Smooth muscle cell (in vitro differentiated cells): ENCODE measurements around the gene STEEP1. TPM values are rescaled to one million over a fixed set of nuclear protein-coding genes. Genes with fewer than 3 reads are reported as not detected.
A peak's percentile ranks its signal among the peaks of the same experiment; 100 is the strongest.

Experiments used
- DNase-seq: peaks from one replicate; lab custom pipeline; 2025; ENCODE audit not compliant: unreplicated experiment; lab: John Stamatoyannopoulos, UW
- H2AFZ ChIP-seq: fragments of 200-600 bp; sonication (generic); 2 replicates; pipeline ENCODE4 v1.6.0; 2016; ENCODE audit warnings: antibody characterized with exemption, low read depth, mild to moderate bottlenecking
- H3F3A ChIP-seq: fragments of 200-600 bp; sonication (generic); 2 replicates; pipeline ENCODE4 v1.6.0; 2017; ENCODE audit warnings: antibody characterized with exemption, low read depth
- H3K27ac ChIP-seq: fragments of 200-600 bp; sonication (generic); 2 replicates; pipeline ENCODE4 v1.5.1; 2016; ENCODE audit warnings: low read depth, mild to moderate bottlenecking
- H3K27me3 ChIP-seq: fragments of 200-600 bp; sonication (generic); 2 replicates; pipeline ENCODE4 v1.6.1; 2016; ENCODE audit warnings: low read depth, mild to moderate bottlenecking
- H3K36me3 ChIP-seq: fragments of 200-600 bp; sonication (generic); 2 replicates; pipeline ENCODE4 v1.5.1; 2016; ENCODE audit warnings: low read depth
- H3K4me1 ChIP-seq: fragments of 200-600 bp; sonication (generic); 2 replicates; pipeline ENCODE4 v1.5.1; 2016; ENCODE audit warnings: low read depth
- H3K4me2 ChIP-seq: fragments of 200-600 bp; sonication (generic); 2 replicates; pipeline ENCODE4 v1.6.0; 2016; ENCODE audit warnings: mild to moderate bottlenecking
- H3K4me3 ChIP-seq: fragments of 200-600 bp; sonication (generic); 2 replicates; pipeline ENCODE4 v1.5.1; 2016; ENCODE audit warnings: mild to moderate bottlenecking
- H3K79me2 ChIP-seq: fragments of 200-600 bp; sonication (generic); 2 replicates; pipeline ENCODE4 v1.6.0; 2016; ENCODE audit warnings: low read depth, mild to moderate bottlenecking
- H3K9ac ChIP-seq: fragments of 200-600 bp; sonication (generic); 2 replicates; pipeline ENCODE4 v1.6.0; 2016; ENCODE audit warnings: low read depth
- H3K9me3 ChIP-seq: fragments of 200-600 bp; sonication (generic); replicated peaks from 2 replicates; pipeline ENCODE4 v1.5.1; 2016; ENCODE audit warnings: low read depth
- H4K20me1 ChIP-seq: fragments of 200-600 bp; sonication (generic); 2 replicates; pipeline ENCODE4 v1.6.0; 2016; ENCODE audit warnings: low read depth
- WGBS: methylation state at CpG from one replicate; pipeline ENCODE4 v1.1.7; 2016; ENCODE audit warnings: low lambda C conversion rate; 5-methylcytosine and 5-hydroxymethylcytosine counted together
- polyA plus RNA-seq: library from polyadenylated mRNA; unstranded; fragments of >200 nt; fragmentation: Nextera tagmentation; extraction: Ambion mirVana; gene quantifications from 2 replicates; pipeline ENCODE4 v1.2.1, GENCODE V29; 2016
- total RNA-seq: library from RNA; depleted of rRNA; stranded (reverse); fragments of >200 nt; gene quantifications from 2 replicates; pipeline ENCODE4 v1.2.3, GENCODE V29; 2014
- TF ChIP-seq, protein P1 (sequence below): fragments of 200-600 bp; sonication (generic); IDR thresholded peaks from 2 replicates; pipeline ENCODE4 v1.5.1; 2017; ENCODE audit warnings: borderline replicate concordance, mild to moderate bottlenecking, antibody characterized with exemption; ENCODE audit not compliant: insufficient read depth, poor library complexity, severe bottlenecking

The STEEP1 gene
- total and polyA plus RNA-seq, 2 experiments from 2014 or later, result 9.8 to 20.6 TPM

GRCh38 chrX:119523664-119524184, 41.5 kb downstream of the STEEP1 start:
- 63% methylated on average over 1 of the region's 1 CpG for WGBS
- no peak overlapping the region for H3K9ac ChIP-seq
- H2AFZ ChIP-seq, result no peak overlapping the region
- H3K9me3 ChIP-seq, result no peaks in the 10 kb centered on the region
- H3K27ac ChIP-seq, result no peak overlapping the region
- H3K27me3 ChIP-seq, result no peaks in the 10 kb centered on the region
- H3F3A ChIP-seq, result no peaks in the 10 kb centered on the region
- no peaks in the 10 kb centered on the region for H3K36me3 ChIP-seq
- no peak for DNase-seq
- no peak overlapping the region for H3K4me3 ChIP-seq
- no peak overlapping the region for H3K4me2 ChIP-seq
- no peaks in the 10 kb centered on the region for H4K20me1 ChIP-seq
- H3K4me1 ChIP-seq, result no peaks in the 10 kb centered on the region
- TF ChIP-seq, protein P1, sequence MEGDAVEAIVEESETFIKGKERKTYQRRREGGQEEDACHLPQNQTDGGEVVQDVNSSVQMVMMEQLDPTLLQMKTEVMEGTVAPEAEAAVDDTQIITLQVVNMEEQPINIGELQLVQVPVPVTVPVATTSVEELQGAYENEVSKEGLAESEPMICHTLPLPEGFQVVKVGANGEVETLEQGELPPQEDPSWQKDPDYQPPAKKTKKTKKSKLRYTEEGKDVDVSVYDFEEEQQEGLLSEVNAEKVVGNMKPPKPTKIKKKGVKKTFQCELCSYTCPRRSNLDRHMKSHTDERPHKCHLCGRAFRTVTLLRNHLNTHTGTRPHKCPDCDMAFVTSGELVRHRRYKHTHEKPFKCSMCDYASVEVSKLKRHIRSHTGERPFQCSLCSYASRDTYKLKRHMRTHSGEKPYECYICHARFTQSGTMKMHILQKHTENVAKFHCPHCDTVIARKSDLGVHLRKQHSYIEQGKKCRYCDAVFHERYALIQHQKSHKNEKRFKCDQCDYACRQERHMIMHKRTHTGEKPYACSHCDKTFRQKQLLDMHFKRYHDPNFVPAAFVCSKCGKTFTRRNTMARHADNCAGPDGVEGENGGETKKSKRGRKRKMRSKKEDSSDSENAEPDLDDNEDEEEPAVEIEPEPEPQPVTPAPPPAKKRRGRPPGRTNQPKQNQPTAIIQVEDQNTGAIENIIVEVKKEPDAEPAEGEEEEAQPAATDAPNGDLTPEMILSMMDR, result no peak
- no peaks in the 10 kb centered on the region for H3K79me2 ChIP-seq

DNA sequence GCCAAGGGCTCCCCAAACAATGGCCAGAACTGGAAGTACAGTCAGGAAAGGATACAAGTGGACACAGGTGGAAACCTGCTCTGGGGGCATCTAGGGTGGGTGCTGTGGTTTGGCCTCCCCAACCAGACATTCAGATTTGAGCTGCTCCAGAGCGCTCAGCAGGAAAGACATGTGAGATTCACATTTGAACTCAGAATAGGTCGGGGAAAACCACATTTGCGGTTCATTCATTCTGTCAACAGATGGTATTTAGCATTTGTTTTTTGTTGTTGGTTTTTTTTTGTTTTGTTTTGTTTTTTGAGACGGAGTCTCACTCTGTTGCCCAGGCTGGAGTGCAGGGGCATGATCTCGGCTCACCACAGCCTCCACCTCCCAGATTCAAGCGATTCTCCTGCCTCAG, 44.0 kb downstream of the STEEP1 start:
- no peak for DNase-seq
- no peak overlapping the region for H3K4me2 ChIP-seq
- no peak overlapping the region for H3K27ac ChIP-seq
- H3K27me3 ChIP-seq, result no peaks in the 10 kb centered on the region
- H3K9me3 ChIP-seq, result no peaks in the 10 kb centered on the region
- TF ChIP-seq, protein P1, result no peak
- H2AFZ ChIP-seq, result no peak overlapping the region
- no peak overlapping the region for H3K4me3 ChIP-seq
- WGBS, result 92% methylated on average over 6 of the region's 6 CpGs
- no peaks in the 10 kb centered on the region for H3K36me3 ChIP-seq
- H4K20me1 ChIP-seq, result no peaks in the 10 kb centered on the region
- no peaks in the 10 kb centered on the region for H3F3A ChIP-seq
- H3K4me1 ChIP-seq, result no peaks in the 10 kb centered on the region
- no peaks in the 10 kb centered on the region for H3K79me2 ChIP-seq
- no peak overlapping the region for H3K9ac ChIP-seq

DNA sequence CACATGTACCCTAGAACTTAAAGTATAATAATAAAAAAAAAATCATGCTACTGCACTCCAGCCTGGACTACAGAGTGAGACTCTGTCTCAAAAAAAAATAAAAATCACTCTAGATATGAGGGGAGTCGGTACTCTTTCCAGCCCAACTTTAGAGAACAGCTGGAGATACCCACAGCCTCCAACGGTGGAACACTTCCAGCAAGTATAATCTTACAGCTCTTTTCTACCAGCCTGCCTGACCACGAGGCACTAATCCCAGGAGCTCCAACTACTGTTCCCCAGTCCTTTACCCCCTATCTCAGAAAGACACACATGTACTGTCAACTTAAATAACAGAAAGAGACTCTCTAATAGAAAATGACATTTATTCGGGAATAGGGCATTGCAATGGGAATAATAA, 46.8 kb downstream of the STEEP1 start:
- Histone ChIP-seq H3K4me2 (no peak overlapping the region), H3K27ac (no peak overlapping the region), H3K79me2 (no peaks in the 10 kb centered on the region), H3K4me3 (no peak overlapping the region), H3K9me3 (no peaks in the 10 kb centered on the region), H3K36me3 (no peaks in the 10 kb centered on the region), H3F3A (no peaks in the 10 kb centered on the region), H2AFZ (no peak overlapping the region), H3K4me1 (no peaks in the 10 kb centered on the region), H3K27me3 (no peaks in the 10 kb centered on the region), H4K20me1 (no peaks in the 10 kb centered on the region), H3K9ac (no peak overlapping the region)
- TF ChIP-seq, protein P1, result no peak
- DNase-seq, result no peak
- WGBS, result 72% methylated on average over 4 of the region's 4 CpGs

- no peaks in the 10 kb centered on the region for H4K20me1 ChIP-seq
- peak overlapping the region; percentile 67 for H2AFZ ChIP-seq
- WGBS, result 49% methylated on average over 5 of the region's 5 CpGs
- no peaks in the 10 kb centered on the region for H3K27me3 ChIP-seq
- H3K4me3 ChIP-seq, result no peak overlapping the region
- no peaks in the 10 kb centered on the region for H3K79me2 ChIP-seq
- H3K4me1 ChIP-seq, result no peaks in the 10 kb centered on the region
- H3K36me3 ChIP-seq, result no peaks in the 10 kb centered on the region
- H3F3A ChIP-seq, result no peaks in the 10 kb centered on the region
- TF ChIP-seq, protein P1, result peak; percentile 67
- DNase-seq, result no peak
- H3K4me2 ChIP-seq, result no peak overlapping the region
- H3K27ac ChIP-seq, result no peak overlapping the region
- no peak overlapping the region for H3K9ac ChIP-seq
- H3K9me3 ChIP-seq, result no peaks in the 10 kb centered on the region
Measured at GRCh38 chrX:119516157-119516702, 49.0 kb downstream of the STEEP1 start.
